Peyer's patch (tissue), 4 donors: ENCODE data around the gene DNMT3B. TPM values are rescaled to one million over a fixed set of nuclear protein-coding genes. Genes with fewer than 3 reads are reported as not detected.

Experiments used
- DNase-seq, 3 donors: peaks; one replicate each; pipeline ENCODE4 v3.0.0-alpha.2; 2017 to 2019
- H3K27ac ChIP-seq, 4 donors: fragments of 200-600 bp; sonication (generic); one replicate each; pipeline ENCODE4 v1.5.1; 2016 to 2019
- H3K27me3 ChIP-seq, 2 donors: fragments of 200-600 bp; sonication (generic); one replicate each; pipeline ENCODE4 v1.5.1; 2019
- H3K36me3 ChIP-seq, 3 donors: fragments of 200-600 bp; sonication (generic); one replicate each; pipeline ENCODE4 v1.5.1; 2016 to 2019
- H3K4me1 ChIP-seq, 4 donors: fragments of 200-600 bp; sonication (generic); one replicate each; pipeline ENCODE4 v1.5.1; 2016 to 2019
- H3K4me3 ChIP-seq, 4 donors: fragments of 200-600 bp; sonication (generic); 1 replicate in 3 of 4; 2 replicates in 1 of 4; pipeline ENCODE4 v1.5.1; 2016 to 2019; ENCODE audit warnings: mild to moderate bottlenecking in 1 of 4
- H3K9me3 ChIP-seq, 4 donors: fragments of 200-600 bp; sonication (generic); one replicate each; pipeline ENCODE4 v1.5.1; 2016 to 2019; ENCODE audit warnings: mild to moderate bottlenecking in 1 of 4
- CTCF ChIP-seq, 6 experiments: fragments of 450-650 bp in 4 of 6; fragments of 200-600 bp in 2 of 6; sonication (generic) in 1 of 6; IDR thresholded peaks; one replicate each; pipeline ENCODE4 v1.5.1; 2017 to 2019; ENCODE audit warnings: antibody characterized with exemption in 6 of 6, mild to moderate bottlenecking in 3 of 6, moderate library complexity in 1 of 6
- POLR2A ChIP-seq, 2 donors: fragments of 450-650 bp; IDR thresholded peaks; one replicate each; pipeline ENCODE4 v1.5.1; 2017; ENCODE audit warnings: antibody characterized with exemption in 2 of 2, mild to moderate bottlenecking in 2 of 2, moderate library complexity in 2 of 2
- total RNA-seq, 4 donors: library from RNA; depleted of rRNA; stranded (reverse); fragments of >200 nt; gene quantifications; one replicate each; pipeline ENCODE4 v1.1.0, GENCODE V29; 2016

The DNMT3B gene
- total RNA-seq, 4 donors from 2014 or later: 0.67 to 4.1 (median 0.86) TPM

GRCh38 chr20:32737371-32738223 lies 24.6 kb upstream of the DNMT3B start:
- peak overlapping the region in 3 of 4 donors; percentile 18 to 57 (median 40) for H3K27ac ChIP-seq
- peaks cover 0 to 4% (median 0%) of the 10 kb centered on the region in 4 donors for H3K4me1 ChIP-seq
- DNase-seq: no peak
- no peaks in the 10 kb centered on the region for H3K27me3 ChIP-seq
- TF ChIP-seq POLR2A (IDR thresholded peaks at IDR 0.05): no peak
- TF ChIP-seq CTCF (IDR thresholded peaks at IDR 0.05): no peak
- H3K9me3 ChIP-seq: no peaks in the 10 kb centered on the region
- no peak overlapping the region for H3K4me3 ChIP-seq
- H3K36me3 ChIP-seq: no peaks in the 10 kb centered on the region

- no peaks in the 10 kb centered on the region for H3K9me3 ChIP-seq
- no peaks in the 10 kb centered on the region for H3K36me3 ChIP-seq
- H3K27me3 ChIP-seq: no peaks in the 10 kb centered on the region
- H3K4me1 ChIP-seq: peaks cover 0 to 13% (median 4%) of the 10 kb centered on the region in 4 donors
- no peak overlapping the region for H3K27ac ChIP-seq
- no peak for DNase-seq
- no peak for TF ChIP-seq POLR2A (IDR thresholded peaks at IDR 0.05)
- TF ChIP-seq CTCF (IDR thresholded peaks at IDR 0.05): no peak
- H3K4me3 ChIP-seq: no peak overlapping the region
Observed at GRCh38 chr20:32741151-32741550, 21.0 kb upstream of the DNMT3B start.

- peak in 2 of 3 donors; percentile 31 to 49 for DNase-seq
- H3K27me3 ChIP-seq: no peaks in the 10 kb centered on the region
- TF ChIP-seq CTCF (IDR thresholded peaks at IDR 0.05): no peak
- no peak for TF ChIP-seq POLR2A (IDR thresholded peaks at IDR 0.05)
- peaks cover 0 to 13% (median 4%) of the 10 kb centered on the region in 4 donors for H3K4me1 ChIP-seq
- peak overlapping the region; percentile 85 to 98 (median 94) for H3K4me3 ChIP-seq
- no peaks in the 10 kb centered on the region for H3K9me3 ChIP-seq
- H3K36me3 ChIP-seq: no peaks in the 10 kb centered on the region
- H3K27ac ChIP-seq: peak overlapping the region; percentile 73 to 87 (median 83)
Observed at GRCh38 chr20:32742322-32743236, 19.6 kb upstream of the DNMT3B start.

- Histone ChIP-seq H3K27me3 (no peaks in the 10 kb centered on the region), H3K27ac (peak within 1 kb of the TSS; percentile 73 to 87 (median 83)), H3K36me3 (no peaks in the 10 kb centered on the region), H3K9me3 (no peaks in the 10 kb centered on the region), H3K4me3 (peak within 1 kb of the TSS; percentile 85 to 98 (median 94)), H3K4me1 (peaks cover 0 to 13% (median 4%) of the 10 kb centered on the region in 4 donors)
- peak; percentile 75 to 83 (median 77) for DNase-seq
- TF ChIP-seq POLR2A (IDR thresholded peaks at IDR 0.05) (no peak), CTCF (IDR thresholded peaks at IDR 0.05) (no peak)
Observed at GRCh38 chr20:32743237-32744112, 18.7 kb upstream of the DNMT3B start, which contains the start of gene COMMD7. Gene COMMD7 (minus strand): TSS chr20:32743467. CDS start chr20:32743391, 76 bp downstream.
